ENCODE measurements around the gene IL2RA. TPM values are rescaled to one million over a fixed set of nuclear protein-coding genes. Genes with fewer than 3 reads are reported as not detected.

IL2RA gene
- total and polyA plus RNA-seq, 9 of the 15 experiments (the other 6 are each of a cell fraction or from before 2014, with no cell fraction given) = 0.95 TPM; not detected in 8

- TF ChIP-seq, protein P1, sequence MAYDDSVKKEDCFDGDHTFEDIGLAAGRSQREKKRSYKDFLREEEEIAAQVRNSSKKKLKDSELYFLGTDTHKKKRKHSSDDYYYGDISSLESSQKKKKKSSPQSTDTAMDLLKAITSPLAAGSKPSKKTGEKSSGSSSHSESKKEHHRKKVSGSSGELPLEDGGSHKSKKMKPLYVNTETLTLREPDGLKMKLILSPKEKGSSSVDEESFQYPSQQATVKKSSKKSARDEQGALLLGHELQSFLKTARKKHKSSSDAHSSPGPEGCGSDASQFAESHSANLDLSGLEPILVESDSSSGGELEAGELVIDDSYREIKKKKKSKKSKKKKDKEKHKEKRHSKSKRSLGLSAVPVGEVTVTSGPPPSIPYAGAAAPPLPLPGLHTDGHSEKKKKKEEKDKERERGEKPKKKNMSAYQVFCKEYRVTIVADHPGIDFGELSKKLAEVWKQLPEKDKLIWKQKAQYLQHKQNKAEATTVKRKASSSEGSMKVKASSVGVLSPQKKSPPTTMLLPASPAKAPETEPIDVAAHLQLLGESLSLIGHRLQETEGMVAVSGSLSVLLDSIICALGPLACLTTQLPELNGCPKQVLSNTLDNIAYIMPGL (CRISPR knock-in tag; IDR thresholded peaks at IDR 0.05) = peak; percentile 71; the same call in 1 of the 2 replicates
- TF ChIP-seq NELFE (IDR thresholded peaks at IDR 0.05; ENCODE audit: insufficient read depth, insufficient read length) = no peak
- TF ChIP-seq, protein P2, sequence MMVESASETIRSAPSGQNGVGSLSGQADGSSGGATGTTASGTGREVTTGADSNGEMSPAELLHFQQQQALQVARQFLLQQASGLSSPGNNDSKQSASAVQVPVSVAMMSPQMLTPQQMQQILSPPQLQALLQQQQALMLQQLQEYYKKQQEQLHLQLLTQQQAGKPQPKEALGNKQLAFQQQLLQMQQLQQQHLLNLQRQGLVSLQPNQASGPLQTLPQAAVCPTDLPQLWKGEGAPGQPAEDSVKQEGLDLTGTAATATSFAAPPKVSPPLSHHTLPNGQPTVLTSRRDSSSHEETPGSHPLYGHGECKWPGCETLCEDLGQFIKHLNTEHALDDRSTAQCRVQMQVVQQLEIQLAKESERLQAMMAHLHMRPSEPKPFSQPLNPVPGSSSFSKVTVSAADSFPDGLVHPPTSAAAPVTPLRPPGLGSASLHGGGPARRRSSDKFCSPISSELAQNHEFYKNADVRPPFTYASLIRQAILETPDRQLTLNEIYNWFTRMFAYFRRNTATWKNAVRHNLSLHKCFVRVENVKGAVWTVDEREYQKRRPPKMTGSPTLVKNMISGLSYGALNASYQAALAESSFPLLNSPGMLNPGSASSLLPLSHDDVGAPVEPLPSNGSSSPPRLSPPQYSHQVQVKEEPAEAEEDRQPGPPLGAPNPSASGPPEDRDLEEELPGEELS (CRISPR knock-in tag; IDR thresholded peaks at IDR 0.05; ENCODE audit: borderline replicate concordance) = no peak
- TF ChIP-seq, protein P3, sequence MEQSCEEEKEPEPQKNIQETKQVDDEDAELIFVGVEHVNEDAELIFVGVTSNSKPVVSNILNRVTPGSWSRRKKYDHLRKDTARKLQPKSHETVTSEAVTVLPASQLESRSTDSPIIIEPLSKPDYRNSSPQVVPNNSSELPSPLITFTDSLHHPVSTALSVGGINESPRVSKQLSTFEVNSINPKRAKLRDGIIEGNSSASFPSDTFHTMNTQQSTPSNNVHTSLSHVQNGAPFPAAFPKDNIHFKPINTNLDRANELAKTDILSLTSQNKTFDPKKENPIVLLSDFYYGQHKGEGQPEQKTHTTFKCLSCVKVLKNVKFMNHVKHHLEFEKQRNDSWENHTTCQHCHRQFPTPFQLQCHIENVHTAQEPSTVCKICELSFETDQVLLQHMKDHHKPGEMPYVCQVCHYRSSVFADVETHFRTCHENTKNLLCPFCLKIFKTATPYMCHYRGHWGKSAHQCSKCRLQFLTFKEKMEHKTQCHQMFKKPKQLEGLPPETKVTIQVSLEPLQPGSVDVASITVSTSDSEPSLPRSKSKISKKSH (CRISPR knock-in tag; IDR thresholded peaks at IDR 0.05) = no peak
- no peak for TF ChIP-seq ZBTB17 (CRISPR knock-in tag; IDR thresholded peaks at IDR 0.05)
- TF ChIP-seq, protein P4, sequence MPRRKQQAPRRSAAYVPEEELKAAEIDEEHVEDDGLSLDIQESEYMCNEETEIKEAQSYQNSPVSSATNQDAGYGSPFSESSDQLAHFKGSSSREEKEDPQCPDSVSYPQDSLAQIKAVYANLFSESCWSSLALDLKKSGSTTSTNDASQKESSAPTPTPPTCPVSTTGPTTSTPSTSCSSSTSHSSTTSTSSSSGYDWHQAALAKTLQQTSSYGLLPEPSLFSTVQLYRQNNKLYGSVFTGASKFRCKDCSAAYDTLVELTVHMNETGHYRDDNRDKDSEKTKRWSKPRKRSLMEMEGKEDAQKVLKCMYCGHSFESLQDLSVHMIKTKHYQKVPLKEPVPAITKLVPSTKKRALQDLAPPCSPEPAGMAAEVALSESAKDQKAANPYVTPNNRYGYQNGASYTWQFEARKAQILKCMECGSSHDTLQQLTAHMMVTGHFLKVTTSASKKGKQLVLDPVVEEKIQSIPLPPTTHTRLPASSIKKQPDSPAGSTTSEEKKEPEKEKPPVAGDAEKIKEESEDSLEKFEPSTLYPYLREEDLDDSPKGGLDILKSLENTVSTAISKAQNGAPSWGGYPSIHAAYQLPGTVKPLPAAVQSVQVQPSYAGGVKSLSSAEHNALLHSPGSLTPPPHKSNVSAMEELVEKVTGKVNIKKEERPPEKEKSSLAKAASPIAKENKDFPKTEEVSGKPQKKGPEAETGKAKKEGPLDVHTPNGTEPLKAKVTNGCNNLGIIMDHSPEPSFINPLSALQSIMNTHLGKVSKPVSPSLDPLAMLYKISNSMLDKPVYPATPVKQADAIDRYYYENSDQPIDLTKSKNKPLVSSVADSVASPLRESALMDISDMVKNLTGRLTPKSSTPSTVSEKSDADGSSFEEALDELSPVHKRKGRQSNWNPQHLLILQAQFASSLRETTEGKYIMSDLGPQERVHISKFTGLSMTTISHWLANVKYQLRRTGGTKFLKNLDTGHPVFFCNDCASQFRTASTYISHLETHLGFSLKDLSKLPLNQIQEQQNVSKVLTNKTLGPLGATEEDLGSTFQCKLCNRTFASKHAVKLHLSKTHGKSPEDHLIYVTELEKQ (CRISPR knock-in tag; IDR thresholded peaks at IDR 0.05) = no peak
- TF ChIP-seq CHD4 (IDR thresholded peaks at IDR 0.05; ENCODE audit: insufficient read depth, insufficient replicate concordance, low read depth, low read length, poor library complexity, severe bottlenecking) = no peak
- TF ChIP-seq, protein P5, sequence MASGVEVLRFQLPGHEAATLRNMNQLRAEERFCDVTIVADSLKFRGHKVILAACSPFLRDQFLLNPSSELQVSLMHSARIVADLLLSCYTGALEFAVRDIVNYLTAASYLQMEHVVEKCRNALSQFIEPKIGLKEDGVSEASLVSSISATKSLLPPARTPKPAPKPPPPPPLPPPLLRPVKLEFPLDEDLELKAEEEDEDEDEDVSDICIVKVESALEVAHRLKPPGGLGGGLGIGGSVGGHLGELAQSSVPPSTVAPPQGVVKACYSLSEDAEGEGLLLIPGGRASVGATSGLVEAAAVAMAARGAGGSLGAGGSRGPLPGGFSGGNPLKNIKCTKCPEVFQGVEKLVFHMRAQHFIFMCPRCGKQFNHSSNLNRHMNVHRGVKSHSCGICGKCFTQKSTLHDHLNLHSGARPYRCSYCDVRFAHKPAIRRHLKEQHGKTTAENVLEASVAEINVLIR (CRISPR knock-in tag; IDR thresholded peaks at IDR 0.05) = no peak
- no peak for TF ChIP-seq HDAC8 (tag; IDR thresholded peaks at IDR 0.05)
- 0 out of 2 replicates have a peak, but pooled peaks have one; percentile 28 for TF ChIP-seq SPI1 (IDR thresholded peaks at IDR 0.05; ENCODE audit: borderline replicate concordance, low read depth, low read length)
- no peak for TF ChIP-seq CBFA2T2 (conservative IDR thresholded peaks at IDR 0.05)
- no peak for TF ChIP-seq ZNF444 (CRISPR knock-in tag; IDR thresholded peaks at IDR 0.05)
Observed at GRCh38 chr10:6088721-6089333, 26.7 kb upstream of the IL2RA start, which contains the start of gene RBM17 (continued).
